HG02884 (cell line): Measurements from ENCODE around the gene ADAMTSL2.

Experiments used
- ATAC-seq: cut with Tn5 transposase; IDR thresholded peaks from one replicate; pipeline ENCODE4 v1.9.1; 2021; ENCODE audit warnings: mild to moderate bottlenecking, moderate library complexity; ENCODE audit not compliant: unreplicated experiment

Gene ADAMTSL2

DNA sequence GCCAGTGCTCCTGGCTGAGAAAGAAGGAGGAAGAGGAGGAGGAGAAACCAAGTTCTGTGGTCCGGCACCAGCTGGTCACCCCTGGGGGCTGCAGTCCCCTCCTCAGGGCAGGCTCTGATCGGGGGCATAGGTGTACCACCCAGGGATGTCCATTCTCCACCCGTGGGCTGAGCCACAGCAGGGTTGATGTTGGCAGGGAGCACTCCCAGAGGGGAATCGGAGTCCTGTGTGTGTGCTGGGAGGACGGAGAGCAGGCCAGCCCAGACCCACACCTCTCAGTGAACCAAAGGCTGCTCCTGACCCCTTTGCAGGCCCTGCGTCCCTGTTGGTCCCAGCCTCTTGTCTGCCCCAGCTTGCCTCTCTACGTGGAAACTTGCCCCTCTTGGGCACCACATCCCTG lies 4.6 kb upstream of the ADAMTSL2 start:
- no peak for ATAC-seq

DNA sequence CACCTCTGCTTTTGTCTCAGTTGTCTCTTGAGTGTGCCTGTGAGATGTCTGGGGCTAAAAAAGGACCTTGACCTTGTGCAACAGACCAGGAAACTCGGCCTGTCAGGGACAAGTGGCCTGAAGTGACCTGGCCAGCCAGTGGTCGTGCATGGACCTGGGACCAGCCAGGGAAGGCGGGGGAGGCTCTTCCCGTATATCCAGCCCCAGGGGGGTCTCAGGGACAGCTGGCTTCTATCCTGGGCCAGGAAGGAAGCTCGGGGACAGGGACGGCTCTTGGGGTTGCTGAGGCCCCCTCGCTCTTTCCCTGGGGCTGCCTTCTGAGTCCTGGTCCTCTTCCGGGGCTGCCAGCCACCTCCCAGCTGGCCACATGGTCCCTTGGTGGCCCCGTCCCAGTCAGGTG lies 3.2 kb upstream of the ADAMTSL2 start:
- ATAC-seq: no peak

DNA sequence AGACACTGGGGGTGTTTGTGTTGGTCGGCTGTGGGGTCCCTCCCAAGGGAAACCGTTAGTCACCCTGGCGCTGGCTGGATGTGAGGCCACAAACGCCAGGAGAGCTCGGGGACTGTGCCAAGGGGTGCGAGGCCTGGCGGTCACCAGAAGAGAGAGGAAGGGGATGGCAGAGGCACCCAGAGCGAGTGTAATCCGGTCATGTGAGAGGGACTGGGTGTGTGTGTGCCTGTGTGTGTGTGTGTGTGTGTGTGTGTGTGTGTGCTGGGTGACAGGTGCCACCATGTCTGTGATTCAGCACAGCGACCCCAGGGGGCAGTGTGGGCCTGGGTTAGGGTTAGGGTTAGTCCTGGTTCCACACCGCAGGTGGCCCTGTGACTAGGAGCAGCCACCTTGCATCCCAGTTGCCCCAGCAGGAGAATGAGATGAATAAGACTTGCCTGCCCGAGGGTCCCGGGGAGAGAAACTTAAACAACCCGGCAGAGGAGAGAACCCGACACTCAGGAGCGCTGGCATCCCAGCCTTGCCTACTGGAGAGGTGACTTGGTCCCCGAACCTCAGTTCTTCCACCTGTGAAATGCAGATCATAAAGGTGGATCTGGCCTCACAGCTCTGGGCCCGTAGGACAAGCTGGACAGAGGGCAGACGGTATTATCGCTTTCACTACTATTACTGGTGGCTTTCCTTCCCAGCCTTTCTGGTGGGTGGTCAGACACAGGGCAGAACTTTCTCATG lies 1.4 kb upstream of the ADAMTSL2 start:
- ATAC-seq: no peak

DNA sequence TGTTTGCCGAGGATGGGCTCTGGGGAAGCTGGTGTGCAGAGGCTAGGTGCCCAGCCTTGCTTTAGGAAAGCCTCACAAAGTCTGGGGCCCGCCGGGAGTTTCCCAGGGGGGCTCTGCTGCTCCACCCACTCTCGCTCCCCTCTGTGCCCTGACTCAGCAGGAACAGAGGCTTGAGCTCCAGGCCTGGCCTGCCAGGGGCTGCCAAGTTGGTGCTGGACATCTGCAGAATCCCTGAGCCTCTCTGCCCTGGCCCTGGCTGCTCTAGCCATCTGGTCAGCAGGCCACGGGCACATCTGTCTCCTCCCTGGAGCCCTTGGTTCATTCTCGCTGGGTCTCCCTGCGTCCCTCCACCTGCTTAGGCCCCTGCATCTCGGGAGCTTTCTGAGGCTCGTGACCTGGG lies 647 bp upstream of the ADAMTSL2 start:
- ATAC-seq: no peak

DNA sequence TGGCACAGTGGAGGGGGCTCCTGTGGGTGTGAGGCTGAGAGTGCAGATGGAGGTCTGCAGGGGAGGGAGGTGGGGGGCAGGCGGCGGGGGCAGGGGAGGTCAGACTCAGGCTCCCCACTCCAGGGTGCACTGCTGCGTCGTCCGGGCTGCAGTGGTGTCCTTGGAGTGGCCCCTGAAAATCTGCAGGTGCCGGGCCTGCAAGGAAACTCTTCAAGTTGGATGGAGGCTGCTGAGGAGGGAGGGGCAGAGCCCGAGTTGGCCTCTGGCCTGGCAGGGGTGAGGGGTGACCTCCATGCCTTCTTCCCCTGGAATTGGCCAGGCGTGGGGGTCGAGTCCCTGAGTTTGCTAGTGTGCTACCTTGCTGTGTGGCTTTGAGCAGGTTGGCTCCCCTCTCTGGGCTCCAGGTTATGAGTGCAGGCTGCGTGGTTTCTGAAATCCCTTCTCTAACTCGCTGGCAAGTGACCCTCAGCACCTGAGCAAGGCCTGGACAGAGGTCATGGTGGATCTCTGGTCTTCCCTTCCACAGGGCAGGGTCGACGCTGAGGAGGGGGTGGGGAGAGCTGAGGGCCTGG lies 888 bp downstream of the ADAMTSL2 start:
- ATAC-seq: no peak

DNA sequence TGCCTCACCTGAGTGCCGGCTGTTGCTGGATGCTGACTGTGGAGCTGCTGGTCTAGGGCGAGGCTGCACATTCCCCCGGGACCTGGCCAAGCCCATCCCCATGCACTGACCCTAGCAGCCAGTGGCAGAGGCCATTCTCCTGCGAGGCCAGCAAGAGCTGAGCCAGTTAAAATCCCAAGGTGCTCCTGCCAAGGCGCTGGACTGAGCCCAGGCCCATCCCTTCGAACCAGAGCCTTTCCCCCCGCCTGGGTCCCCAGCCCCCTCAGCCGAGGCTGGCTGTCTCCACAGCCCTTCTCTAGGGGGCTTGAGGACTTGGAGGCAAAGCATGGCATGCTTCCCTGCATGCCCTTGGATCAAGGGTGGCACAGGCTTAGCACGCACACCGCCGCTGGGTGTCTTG lies 1.6 kb downstream of the ADAMTSL2 start:
- ATAC-seq: no peak

DNA sequence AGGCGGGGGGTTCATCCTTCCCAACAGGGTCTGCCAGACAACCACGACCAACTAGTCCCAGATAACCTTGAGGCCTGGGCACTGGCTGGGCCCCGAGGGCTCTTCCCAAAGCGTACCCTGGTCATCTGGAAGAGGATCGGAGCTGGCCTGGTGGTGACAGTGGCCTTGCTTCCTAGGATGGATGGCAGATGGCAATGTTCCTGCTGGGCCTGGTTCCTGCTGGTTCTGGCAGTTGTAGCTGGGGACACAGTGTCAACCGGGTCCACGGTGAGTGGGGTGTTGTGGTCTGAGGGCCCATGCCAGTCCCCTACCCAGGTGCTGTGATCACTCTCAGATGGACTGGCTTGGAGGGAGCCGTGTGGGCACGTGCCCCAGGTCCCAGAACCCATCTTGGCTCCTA lies 2.0 kb downstream of the ADAMTSL2 start:
- no peak for ATAC-seq

DNA sequence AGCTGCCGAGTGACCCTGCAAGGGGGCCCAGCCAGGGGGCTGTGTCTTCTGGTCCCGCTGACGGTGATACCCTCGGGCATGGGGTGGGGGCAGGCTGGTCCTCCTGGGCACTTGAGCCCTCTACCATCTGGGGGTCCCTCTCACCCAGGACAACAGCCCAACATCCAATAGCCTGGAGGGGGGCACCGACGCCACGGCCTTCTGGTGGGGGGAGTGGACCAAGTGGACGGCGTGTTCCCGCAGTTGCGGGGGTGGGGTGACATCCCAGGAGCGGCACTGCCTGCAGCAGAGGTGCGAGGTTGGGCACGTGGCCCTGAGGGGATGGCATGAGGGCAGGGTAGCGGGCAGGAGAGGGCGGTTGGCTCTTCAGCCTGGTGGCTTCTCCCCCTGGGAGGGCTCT lies 2.8 kb downstream of the ADAMTSL2 start:
- no peak for ATAC-seq

DNA sequence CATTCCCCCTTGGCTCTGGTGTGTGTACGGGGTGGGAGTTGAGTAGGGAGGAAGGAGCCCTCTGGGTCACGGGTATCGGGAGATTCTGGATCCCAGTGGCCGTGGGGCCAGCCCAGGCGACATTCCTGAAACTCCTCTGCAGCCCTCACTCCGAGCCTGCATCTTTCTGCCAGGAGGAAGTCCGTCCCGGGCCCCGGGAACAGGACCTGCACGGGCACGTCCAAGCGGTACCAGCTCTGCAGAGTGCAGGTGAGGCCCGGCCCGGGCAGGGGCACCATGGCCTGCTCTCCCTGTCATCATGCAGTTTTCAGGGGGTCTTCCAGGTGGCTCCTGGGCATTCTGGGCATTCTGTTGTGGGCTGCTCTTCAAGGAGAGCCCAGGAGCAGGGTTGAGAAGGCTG lies 3.7 kb downstream of the ADAMTSL2 start:
- ATAC-seq: no peak

DNA sequence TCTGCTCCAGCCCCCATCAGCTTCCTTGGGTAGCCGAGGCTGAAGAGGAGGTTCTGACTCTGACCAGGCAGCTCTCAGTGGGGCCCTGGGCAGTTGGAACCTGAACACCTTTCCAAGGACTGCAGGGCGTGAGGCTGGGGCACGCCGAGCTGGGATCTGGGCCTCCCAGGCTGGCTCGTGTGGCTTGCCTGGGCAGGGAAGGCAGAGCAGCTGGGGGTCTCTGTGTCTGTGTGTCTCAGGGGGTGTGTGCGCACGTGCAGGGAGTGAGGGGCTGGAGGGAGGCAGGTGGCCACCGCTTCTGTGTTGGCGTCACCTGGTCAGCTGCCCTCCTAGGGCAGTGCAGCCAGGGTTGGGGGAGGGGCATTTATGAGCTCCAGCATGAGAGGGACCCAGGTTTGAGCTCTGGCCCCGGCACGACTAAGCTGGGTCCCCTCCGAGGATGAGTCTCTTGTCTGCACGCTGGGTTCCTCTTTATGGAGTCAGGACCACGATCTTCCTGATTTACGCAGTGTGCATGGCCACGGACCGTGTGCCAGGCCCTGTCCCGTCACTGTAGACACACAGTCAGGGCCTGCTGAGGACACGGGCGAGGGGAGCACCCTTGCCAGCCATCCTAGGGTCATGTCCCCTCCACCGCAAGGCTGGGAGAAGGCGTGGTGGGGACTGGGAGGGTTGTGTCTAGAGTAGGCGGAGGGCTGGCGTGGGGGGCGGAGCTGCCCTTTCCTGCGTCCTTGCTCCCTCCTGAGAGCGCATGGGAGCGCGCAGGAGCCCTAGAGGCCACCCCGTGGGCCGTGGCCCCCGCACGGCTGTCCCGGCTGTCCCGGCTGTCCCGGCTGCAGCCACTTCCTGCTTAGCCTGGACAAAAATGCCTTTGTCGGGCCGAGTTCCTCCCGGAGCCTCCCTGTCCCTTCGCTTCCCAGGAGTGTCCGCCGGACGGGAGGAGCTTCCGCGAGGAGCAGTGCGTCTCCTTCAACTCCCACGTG lies 4.6 kb downstream of the ADAMTSL2 start:
- no peak for ATAC-seq

DNA sequence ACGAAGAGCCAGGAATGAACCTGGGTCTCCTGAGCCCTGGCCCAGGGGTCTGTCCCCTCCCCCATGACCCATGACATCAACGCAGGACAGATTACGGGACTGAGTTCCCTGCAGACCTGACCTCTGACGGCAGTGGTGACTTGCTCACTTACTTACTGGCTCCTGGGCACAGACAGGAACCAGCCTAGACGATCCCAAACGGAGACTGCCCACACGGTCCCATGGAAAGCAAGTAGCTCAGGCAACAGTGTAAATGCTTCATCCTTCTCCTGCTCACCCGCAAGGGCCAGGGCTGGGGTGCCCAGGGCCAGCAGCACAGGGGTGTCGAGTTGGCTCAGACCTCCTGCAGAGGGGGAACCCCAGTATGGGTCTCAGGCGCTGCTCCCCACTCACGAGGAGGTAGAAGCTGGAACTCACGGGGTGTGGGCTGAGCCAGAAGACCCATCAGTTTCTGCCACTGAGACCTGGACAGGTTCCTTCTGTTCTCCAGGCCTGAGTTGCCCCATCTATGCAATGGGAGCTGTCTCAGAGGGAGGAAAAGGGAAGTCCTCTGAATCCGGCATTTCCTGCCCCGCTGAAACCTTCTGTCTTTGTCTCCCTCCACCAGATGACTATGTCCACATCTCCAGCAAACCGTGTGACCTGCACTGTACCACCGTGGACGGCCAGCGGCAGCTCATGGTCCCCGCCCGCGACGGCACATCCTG lies 5.6 kb downstream of the ADAMTSL2 start:
- ATAC-seq: no peak

DNA sequence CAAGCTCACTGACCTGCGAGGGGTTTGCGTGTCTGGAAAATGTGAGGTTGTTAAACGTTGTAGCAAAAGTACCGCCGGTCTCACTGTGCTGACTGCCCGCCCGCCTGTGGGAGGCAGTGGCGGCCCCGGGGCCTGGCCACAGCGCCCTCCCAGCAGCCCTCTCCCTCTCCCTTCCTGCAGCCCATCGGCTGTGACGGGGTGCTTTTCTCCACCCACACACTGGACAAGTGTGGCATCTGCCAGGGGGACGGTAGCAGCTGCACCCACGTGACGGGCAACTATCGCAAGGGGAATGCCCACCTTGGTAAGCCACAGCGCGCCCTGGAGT lies 6.2 kb downstream of the ADAMTSL2 start:
- no peak for ATAC-seq

DNA sequence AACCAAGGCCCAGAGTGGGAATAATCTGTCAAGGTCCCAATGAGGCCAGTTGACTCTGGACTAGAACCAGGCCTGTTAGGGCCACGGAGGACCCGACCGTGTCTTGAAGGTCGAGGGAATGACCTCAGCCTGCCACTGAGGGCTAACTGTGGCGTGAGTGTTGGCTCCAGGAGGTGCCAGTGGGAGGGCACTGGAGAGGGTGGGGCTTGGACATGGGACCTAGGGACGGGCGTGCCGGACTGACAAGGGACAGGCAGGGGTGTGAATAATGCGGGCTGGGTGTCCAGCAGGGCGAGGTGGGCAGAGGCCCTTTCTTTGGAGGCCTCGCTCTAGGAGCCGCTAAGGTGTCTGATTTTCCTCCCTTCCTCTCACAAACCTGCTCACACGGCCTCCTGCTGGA lies 7.5 kb downstream of the ADAMTSL2 start:
- ATAC-seq: no peak

DNA sequence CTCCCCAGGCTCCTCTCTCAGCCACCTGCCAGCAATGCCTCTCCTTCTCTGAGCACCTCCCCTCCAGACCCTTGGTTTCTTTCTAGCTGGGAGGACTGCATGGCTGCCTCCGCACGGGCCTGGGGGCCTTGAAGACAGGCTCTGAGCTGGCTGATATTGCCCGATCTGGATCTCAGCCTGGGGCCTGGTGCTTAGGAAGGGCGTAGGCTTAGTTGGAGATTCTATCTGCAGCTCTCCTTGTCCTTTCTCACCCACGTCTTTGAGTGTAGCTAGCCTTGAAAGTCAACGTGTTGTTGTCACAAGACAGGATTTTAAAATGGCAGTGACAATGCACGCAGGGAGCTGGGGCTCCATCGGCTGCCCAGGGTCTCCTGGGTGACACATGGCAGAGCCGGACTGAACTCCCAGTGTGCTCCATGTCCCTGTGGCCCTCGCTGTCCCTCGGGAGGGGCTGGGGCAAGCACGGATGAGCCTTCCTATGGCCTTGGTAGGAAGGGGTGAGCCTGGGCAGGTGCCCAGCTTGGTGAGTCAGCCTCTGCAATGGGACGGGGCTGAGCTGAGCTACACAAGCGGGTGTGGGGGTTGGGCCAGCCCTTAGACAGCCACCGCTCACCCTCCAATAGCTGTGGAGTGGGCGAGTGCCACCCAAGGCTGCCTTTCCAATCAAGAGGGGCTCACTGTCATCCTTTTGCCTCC lies 9.4 kb downstream of the ADAMTSL2 start:
- no peak for ATAC-seq

DNA sequence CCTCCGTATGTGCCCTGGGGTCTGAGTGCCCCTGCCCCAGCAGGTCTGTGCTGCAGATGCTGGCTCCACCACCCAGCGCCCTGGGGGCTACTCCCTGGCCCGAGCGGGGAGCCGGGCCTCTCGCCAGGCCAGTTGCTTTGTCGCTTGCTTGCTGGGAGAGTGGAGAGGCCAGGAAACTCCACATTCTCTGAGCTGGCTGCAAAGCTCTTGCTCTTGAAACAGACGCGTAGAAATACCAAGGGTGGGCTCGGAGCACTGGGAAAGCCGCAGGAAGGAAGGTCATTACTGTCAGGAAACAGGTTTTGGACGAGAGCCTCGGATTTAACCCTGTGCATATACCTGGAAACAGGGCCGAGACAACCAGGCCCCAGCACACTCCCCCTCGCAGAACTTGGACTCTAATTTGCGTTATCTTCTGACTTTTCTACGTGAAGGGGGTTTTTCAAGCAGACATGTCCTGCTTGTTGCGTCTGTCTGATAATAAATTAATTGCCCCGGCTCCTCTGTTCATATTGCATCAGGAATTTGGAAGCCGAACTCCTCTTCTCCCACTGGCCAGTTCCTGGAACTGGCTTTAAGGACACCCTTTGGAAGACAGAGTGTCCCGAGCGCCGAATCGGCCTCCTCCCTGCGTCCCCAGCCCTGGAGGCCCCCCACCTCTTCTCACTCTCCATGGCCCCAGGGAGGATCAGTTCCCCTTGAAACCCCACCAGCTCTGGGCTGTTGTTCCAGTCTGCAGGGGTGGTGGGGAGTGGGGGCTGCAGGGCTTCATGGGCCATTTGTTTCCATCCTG lies 11.2 kb downstream of the ADAMTSL2 start:
- no peak for ATAC-seq

DNA sequence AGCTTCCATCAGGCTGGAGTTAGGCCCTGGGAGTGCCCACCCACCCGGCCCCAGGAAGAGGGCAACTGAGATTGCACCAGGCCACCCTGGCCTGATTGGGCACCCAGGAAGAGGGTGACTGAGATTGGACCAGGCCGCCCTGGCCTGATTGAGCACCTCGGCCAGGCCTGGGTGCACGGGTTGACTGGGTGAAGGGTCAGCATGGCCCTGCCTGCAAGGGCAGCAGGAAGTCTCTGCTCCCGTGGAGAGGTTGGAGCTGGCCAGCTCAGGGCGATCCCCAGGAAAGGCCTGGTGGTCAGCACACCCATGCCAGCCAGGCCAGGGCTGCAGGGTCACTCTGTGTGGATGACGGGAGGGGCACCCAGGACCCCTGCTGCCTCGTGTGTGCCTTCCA lies 11.8 kb downstream of the ADAMTSL2 start:
- no peak for ATAC-seq

DNA sequence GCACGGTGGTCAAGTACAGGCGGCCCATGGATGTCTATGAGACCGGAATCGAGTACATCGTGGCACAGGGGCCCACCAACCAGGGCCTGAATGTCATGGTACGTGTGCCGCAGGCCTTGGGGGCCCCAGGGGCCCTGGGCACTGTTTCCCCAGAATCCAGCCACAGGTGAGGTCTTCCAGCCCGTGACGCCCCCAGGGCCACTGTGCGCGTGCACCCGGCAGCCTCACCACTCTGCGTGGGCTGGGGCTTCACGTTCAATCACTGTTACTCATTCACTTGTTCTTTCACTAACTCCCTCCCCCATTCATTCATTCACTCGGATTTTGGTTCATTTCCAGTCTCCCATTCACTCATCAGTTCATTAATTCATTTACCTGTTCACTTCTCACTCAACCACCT lies 12.6 kb downstream of the ADAMTSL2 start:
- ATAC-seq: no peak

DNA sequence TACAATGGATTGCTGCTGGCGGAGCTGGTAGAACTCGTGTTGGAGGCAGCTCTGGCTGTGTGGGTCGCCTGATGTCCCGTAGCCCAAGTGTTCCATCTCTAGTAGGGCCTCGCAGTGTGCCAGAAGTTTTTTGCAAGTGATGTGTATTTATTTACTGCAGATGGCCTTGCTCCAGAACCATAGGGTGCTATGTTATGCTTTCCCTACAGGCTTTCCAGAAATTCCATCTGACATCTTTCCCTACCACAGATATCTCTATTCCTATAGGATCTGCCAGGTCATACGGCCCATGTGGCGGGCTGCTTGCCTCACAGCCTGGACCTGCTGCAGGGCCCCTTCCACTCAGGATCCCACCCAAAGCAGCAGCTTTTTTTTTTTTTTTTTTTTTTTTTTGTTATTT lies 16.9 kb downstream of the ADAMTSL2 start:
- ATAC-seq: no peak

DNA sequence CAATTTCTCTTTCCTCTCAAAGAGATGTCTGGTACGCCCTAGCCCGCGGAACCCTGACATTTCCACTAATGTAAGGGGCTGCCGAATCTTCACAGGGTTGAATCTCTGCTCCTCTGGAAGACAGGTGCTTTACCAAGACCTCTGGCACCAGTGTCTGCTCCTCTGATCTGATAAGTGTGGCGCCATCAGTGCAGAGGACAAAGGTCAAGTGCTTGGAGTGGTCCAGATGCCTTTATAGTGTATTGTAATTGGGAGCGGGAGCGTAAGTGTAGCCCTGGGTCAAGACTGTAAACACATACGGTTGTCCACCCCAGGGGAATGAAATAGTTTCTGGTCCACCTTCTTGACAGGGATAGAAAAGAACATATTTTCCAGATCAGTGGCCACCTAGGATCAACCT lies 17.7 kb downstream of the ADAMTSL2 start:
- no peak for ATAC-seq

DNA sequence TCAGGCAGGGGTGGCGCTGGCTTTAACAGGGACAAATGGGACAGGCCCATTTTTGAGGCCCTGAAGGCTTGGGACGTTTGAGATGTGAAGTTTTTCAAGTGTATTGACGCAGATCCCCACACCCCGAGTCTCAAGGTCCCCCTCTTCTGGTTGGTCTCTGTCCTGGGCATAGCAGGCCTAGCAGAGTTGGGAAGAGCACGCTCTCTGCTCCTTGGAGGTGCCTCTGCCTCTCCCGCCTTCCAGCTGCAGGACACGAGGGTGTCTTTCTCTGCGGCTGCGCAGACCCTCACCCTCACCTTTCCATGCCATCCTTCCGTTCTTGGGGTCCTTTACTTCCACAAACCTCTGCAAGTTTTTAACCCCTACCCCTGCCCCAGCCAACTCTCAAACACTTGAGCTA lies 18.6 kb downstream of the ADAMTSL2 start:
- ATAC-seq: no peak
